NCI-H2081 (cell line): ENCODE measurements around the gene TTC6.

Experiments used
- DNase-seq, 2 experiments: peaks; one replicate each; lab custom pipeline; 2025; lab: John Stamatoyannopoulos, UW

The TTC6 gene

DNA sequence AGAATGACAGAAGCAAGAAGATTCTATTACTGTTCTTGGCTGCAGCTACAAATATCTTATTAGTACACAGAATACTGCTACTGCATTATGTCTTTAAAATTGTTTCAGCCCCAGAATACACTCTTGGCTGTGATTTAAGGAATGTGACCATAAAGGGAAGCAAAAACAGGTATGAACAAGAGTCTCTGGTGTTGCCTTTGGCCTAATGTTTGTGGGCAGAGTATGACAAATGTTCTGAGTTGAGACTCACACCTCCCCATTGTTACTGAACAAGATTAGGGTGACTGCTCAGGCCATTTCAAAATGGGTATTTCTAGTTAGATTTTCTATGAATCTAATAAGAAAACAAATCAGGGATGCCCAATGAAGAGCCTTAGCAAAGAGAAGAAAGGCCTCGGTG is 28.5 kb downstream of the TTC6 start:
- no peak for DNase-seq

DNA sequence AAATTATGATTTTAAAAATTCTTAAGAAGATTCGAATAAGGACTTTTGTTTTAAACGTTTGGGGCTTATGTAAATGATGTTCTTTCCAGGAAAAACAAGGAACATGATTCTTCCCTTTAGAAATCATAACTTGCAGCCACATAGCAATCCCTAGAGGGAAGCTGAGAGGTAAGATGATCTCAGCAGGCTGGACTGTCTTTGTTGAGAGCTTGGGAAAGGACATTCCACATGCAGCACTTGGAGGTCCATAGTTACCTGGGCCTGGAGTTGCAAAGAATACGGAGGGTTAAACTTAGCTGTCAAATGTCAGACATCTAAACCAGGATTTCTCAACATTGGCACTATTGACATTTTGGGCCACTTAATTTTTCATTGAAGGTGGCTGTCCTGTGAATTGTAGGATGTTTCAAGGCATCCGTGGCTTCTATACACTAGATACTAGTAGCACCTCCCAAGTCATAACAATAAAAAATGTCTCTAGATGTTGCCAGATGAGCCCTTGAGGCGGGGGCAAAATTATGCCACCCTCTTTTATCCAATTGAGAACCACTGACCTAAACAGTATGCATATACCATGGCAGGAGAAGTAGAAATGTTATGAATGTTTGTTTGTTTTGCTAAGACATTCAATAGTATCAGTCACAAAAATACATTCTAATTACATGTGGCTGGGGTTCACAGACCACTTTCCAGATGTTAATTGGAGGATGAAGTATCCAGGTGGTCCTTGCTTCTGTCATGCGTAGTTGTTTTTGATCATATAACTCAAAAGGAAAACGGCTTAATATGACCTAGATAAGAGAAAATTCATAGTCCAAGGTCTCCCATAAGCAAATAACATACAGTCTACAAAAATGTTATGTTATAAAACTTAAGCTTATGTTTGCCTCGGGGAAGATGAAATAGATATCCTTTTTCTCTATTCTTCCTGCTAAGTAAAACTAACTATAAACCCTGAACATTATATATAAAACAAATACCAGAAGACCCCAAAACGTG is 30.5 kb downstream of the TTC6 start:
- no peak for DNase-seq

DNA sequence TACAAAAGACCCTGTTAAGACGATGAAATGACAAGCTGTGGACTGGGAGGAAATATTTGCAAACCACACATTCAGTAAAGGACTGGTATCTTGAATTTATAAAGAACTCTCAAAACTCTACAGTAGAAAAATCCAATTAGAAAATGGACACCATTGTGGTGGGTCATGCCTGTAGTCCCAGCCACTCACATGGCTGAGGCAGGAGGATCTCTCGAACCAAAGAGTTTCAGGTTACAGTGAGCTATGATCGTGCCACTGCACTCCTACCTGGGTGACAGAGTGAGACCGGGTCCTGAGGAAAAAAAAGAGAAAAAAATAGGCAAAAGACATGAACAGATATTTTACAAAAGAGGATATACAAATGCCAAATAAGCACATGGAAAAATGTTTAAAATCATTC is 41.9 kb downstream of the TTC6 start:
- DNase-seq = no peak

DNA sequence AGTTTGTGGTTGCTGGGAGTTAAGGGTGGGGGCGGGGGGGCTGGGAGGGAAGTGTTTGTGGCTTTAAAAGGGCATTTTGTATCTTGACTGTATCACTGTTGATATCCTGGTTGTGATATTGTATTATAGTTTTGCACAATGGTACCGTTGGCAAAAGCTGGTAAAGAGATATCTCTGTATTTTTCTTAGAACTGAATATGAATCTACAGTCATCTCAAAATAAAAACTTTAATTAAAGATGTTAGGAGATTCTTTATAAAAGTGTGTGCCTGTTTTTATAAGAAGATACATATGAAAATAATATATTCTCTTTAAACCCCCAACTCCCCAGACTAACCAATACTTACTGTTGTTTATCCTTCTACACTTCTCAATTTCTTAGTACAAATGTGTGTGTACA is 43.2 kb downstream of the TTC6 start:
- no peak for DNase-seq

DNA sequence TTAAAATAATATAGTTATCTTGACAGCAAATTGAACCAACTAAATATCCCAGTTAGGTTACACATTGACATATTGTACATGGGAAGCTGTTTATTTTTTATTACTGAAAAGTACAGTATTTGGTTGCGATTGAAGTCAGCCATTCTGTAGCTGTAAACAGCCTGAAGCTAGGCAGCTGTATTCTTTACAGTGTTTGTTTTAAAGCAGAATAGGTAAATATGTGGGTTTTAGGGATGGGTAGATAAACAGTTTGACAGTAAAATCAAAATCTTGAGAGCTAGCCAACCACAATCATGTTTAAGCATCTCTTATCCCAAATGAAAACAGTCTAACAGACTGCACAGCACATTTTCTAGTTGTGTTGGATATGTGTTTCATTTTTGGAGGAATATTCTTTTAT is 45.7 kb downstream of the TTC6 start:
- peak in 1 of 2 experiments; percentile 32 for DNase-seq

DNA sequence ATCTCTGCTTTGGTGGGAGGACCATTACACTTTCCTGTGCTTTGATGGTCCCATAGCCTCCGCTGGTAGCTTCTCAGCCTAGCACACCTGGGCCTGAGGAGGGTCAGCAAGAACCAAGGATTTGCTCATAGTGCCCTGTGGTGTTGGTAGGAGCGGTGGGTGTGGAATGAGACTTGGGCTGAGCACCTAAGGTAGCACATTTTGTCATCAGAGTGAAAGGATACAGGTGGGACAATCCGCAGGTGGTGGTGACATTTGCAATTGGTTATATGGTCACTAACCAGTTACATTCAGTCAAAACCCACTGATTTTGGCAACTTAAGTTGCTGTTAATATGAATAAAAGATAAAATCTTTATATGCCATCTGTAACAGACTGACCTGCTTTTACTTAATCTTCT is 46.7 kb downstream of the TTC6 start:
- no peak for DNase-seq

DNA sequence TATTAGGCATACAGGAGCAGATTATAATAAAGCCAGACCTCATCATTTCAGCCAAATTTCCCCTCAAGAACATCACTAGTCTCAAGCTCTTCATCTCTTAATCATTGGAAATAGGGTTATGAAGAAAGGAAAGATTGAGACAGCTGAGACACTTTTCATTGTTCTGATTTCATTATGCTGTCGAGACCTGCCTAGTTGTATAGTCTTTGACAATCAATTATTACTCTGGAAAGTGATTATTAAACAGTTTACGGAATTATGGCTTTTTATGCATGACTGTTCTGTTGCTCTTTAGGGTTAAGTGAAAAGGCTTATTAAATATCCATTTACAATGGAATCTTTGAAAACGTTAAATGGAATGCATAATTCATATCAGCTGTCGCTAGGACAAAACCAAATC is 48.3 kb downstream of the TTC6 start:
- DNase-seq = no peak
